H1 (cell line): ENCODE measurements around the gene NUP188. TPM values are rescaled to one million over a fixed set of nuclear protein-coding genes. Genes with fewer than 3 reads are reported as not detected.

ENCODE experiments used
- CTCF ChIA-PET: fragments of 300-600 bp; sonication (Branson Sonifier 250); formaldehyde crosslinking; loops from one replicate; lab custom pipeline; 2021; ENCODE audit not compliant: partially characterized antibody; lab: Charles Lee
- POLR2A ChIA-PET: fragments of 300-600 bp; sonication (Branson Sonifier 250); formaldehyde crosslinking; loops from one replicate; lab custom pipeline; 2021; ENCODE audit warnings: inconsistent platforms; ENCODE audit not compliant: partially characterized antibody; lab: Charles Lee
- DNase-seq, 2 experiments: peaks; one replicate each; pipeline versions ENCODE4 v3.0.0 to v3.0.0-alpha.2; 2010 to 2022; ENCODE audit warnings: low spot score in 2 of 2, low read depth in 1 of 2, mixed read lengths in 1 of 2
- FAIRE-seq: peaks from 2 replicates; lab custom pipeline; 2011; peaks lifted over from hg19 to GRCh38; lab: Jason Lieb, UNC
- H2AFZ ChIP-seq: 2 replicates; pipeline ENCODE4 v1.8.1; 2012; ENCODE audit warnings: low read length, inconsistent platforms
- H2AK5ac ChIP-seq: 2 replicates; pipeline ENCODE4 v1.6.1; 2013; ENCODE audit warnings: low read depth, low read length
- H2BK120ac ChIP-seq: replicated peaks from 2 replicates; pipeline ENCODE3; 2013; ENCODE audit warnings: low read depth, low read length, inconsistent platforms
- H2BK12ac ChIP-seq: 2 replicates; pipeline ENCODE4 v1.6.1; 2013; ENCODE audit warnings: low read depth, low read length
- H2BK15ac ChIP-seq: 2 replicates; pipeline ENCODE4 v1.6.1; 2013; ENCODE audit warnings: low read length
- H2BK20ac ChIP-seq: 2 replicates; pipeline ENCODE4 v1.6.1; 2013; ENCODE audit warnings: low read length
- H2BK5ac ChIP-seq: 2 replicates; pipeline ENCODE4 v1.6.1; 2013; ENCODE audit warnings: low read depth, low read length
- H3K14ac ChIP-seq: 2 replicates; pipeline ENCODE4 v1.6.1; 2013; ENCODE audit warnings: inconsistent platforms; ENCODE audit not compliant: insufficient read length
- H3K18ac ChIP-seq: 2 replicates; pipeline ENCODE4 v1.6.1; 2013; ENCODE audit warnings: low read length; ENCODE audit errors: extremely low read depth
- H3K23ac ChIP-seq: 2 replicates; pipeline ENCODE4 v1.6.1; 2013; ENCODE audit warnings: inconsistent platforms; ENCODE audit not compliant: insufficient read length
- H3K23me2 ChIP-seq: 2 replicates; pipeline ENCODE4 v1.6.1; 2013; ENCODE audit warnings: low read depth, low read length
- H3K27ac ChIP-seq: 2 replicates; pipeline ENCODE4 v1.6.1; 2011; ENCODE audit warnings: low read depth, low read length, inconsistent platforms
- H3K27me3 ChIP-seq, 4 experiments: replicated peaks in 1 of 4; 1 replicate in 1 of 4; 2 replicates in 3 of 4; pipeline versions ENCODE4 v1.6.1 to v1.8.1; 2011 to 2013; ENCODE audit warnings: low read length in 3 of 4, mild to moderate bottlenecking in 3 of 4, inconsistent platforms in 2 of 4, mixed read lengths in 2 of 4, moderate library complexity in 1 of 4; ENCODE audit not compliant: control insufficient read depth in 3 of 4, insufficient read depth in 3 of 4; ENCODE audit errors: extremely low read depth in 1 of 4
- H3K36me3 ChIP-seq, 4 experiments: 2 replicates each; pipeline versions ENCODE4 v1.6.1 to v1.8.1; 2011 to 2013; ENCODE audit warnings: mild to moderate bottlenecking in 4 of 4, low read length in 3 of 4, moderate library complexity in 2 of 4, control low read depth in 1 of 4, inconsistent platforms in 1 of 4; ENCODE audit not compliant: insufficient read depth in 4 of 4, control insufficient read depth in 2 of 4
- H3K4ac ChIP-seq: replicated peaks from 2 replicates; pipeline ENCODE3; 2013; ENCODE audit warnings: low read length, low read depth, mixed read lengths, inconsistent platforms; ENCODE audit not compliant: insufficient read length
- H3K4me1 ChIP-seq, 4 experiments: replicated peaks in 1 of 4; 1 replicate in 1 of 4; 2 replicates in 3 of 4; pipeline versions ENCODE4 v1.6.1 to v1.8.1; 2011 to 2013; ENCODE audit warnings: low read length in 3 of 4, inconsistent platforms in 2 of 4, mixed read lengths in 1 of 4; ENCODE audit not compliant: insufficient read depth in 4 of 4, control insufficient read depth in 3 of 4
- H3K4me2 ChIP-seq, 2 experiments: 2 replicates each; pipeline versions ENCODE4 v1.6.1 to v1.8.1; 2011 to 2013; ENCODE audit warnings: low read depth in 2 of 2, low read length in 2 of 2, control low read depth in 1 of 2, inconsistent platforms in 1 of 2, mild to moderate bottlenecking in 1 of 2; ENCODE audit not compliant: insufficient read depth in 1 of 2
- H3K4me3 ChIP-seq, 4 experiments: fragments of 200-600, 300-600 bp in 1 of 4; sonication (generic), shearing (Covaris generic), sonication (Bioruptor Twin) in 1 of 4; 2 replicates each; pipeline versions ENCODE4 v1.5.1 to v1.8.1; 2011 to 2016; ENCODE audit warnings: low read length in 4 of 4, low read depth in 3 of 4, control low read depth in 2 of 4, inconsistent platforms in 2 of 4, mild to moderate bottlenecking in 2 of 4, mixed read lengths in 1 of 4, moderate library complexity in 1 of 4; ENCODE audit not compliant: insufficient read depth in 2 of 4; ENCODE audit errors: extremely low read depth in 1 of 4
- H3K56ac ChIP-seq: replicated peaks from 2 replicates; pipeline ENCODE3; 2013; ENCODE audit warnings: low read depth, mild to moderate bottlenecking, mixed read lengths, low read length, inconsistent platforms; ENCODE audit not compliant: insufficient read length
- H3K79me1 ChIP-seq: 2 replicates; pipeline ENCODE4 v1.6.1; 2013; ENCODE audit warnings: low read depth, low read length, control low read depth
- H3K79me2 ChIP-seq, 2 experiments: 2 replicates each; pipeline versions ENCODE4 v1.6.1 to v1.8.1; 2012 to 2013; ENCODE audit warnings: low read length in 2 of 2, mild to moderate bottlenecking in 2 of 2, inconsistent platforms in 1 of 2; ENCODE audit not compliant: insufficient read depth in 2 of 2, control insufficient read depth in 1 of 2
- H3K9ac ChIP-seq, 4 experiments: replicated peaks in 1 of 4; 1 replicate in 1 of 4; 2 replicates in 3 of 4; pipeline versions ENCODE4 v1.6.1 to v1.8.1; 2011 to 2013; ENCODE audit warnings: low read depth in 3 of 4, low read length in 3 of 4, control low read depth in 2 of 4, mild to moderate bottlenecking in 2 of 4, moderate library complexity in 2 of 4, inconsistent platforms in 1 of 4; ENCODE audit errors: extremely low read depth in 1 of 4
- H3K9me3 ChIP-seq, 2 experiments: 2 replicates each; pipeline versions ENCODE4 v1.6.1 to v1.8.1; 2012 to 2013; ENCODE audit warnings: mild to moderate bottlenecking in 2 of 2, moderate library complexity in 2 of 2, control low read depth in 1 of 2, inconsistent platforms in 1 of 2, low read depth in 1 of 2, low read length in 1 of 2, mixed read lengths in 1 of 2; ENCODE audit not compliant: insufficient read depth in 2 of 2
- H4K20me1 ChIP-seq, 2 experiments: replicated peaks in 1 of 2; 2 replicates each; pipeline versions ENCODE3 to v1.8.1; 2011 to 2013; ENCODE audit warnings: inconsistent platforms in 2 of 2, low read length in 2 of 2, mild to moderate bottlenecking in 1 of 2; ENCODE audit not compliant: insufficient read depth in 2 of 2, control insufficient read depth in 1 of 2
- H4K5ac ChIP-seq: 2 replicates; pipeline ENCODE4 v1.6.1; 2013; ENCODE audit warnings: low read length, low read depth, mixed read lengths, inconsistent platforms; ENCODE audit not compliant: insufficient read length
- H4K8ac ChIP-seq: 2 replicates; pipeline ENCODE4 v1.8.0; 2013; ENCODE audit warnings: mild to moderate bottlenecking, moderate library complexity, low read length, inconsistent platforms; ENCODE audit not compliant: insufficient read depth; ENCODE audit errors: extremely low read depth
- H4K91ac ChIP-seq: replicated peaks from 2 replicates; pipeline ENCODE3; 2013; ENCODE audit warnings: low read length, mixed read lengths, inconsistent platforms; ENCODE audit not compliant: insufficient read length
- CBX5 ChIP-seq: fragments of 300-800, 300-1000 bp; sonication (generic); IDR thresholded peaks from 2 replicates; pipeline ENCODE4 v1.7.1; 2016; ENCODE audit warnings: antibody characterized with exemption, low read length, low read depth
- CBX8 ChIP-seq: fragments of 300-800, 300-1000 bp; sonication (generic); IDR thresholded peaks from 2 replicates; pipeline ENCODE4 v1.7.1; 2016; ENCODE audit warnings: low read depth, low read length, borderline replicate concordance
- CTBP2 ChIP-seq: IDR thresholded peaks from 2 replicates; pipeline ENCODE4 v1.7.0; 2011; ENCODE audit warnings: borderline replicate concordance, mild to moderate bottlenecking, moderate library complexity, mixed read lengths, low read length; ENCODE audit not compliant: insufficient read depth, insufficient read length
- HDAC2 ChIP-seq, 2 experiments: fragments of 300-600 bp in 1 of 2; sonication (generic) in 1 of 2; IDR thresholded peaks; 2 replicates each; pipeline ENCODE4 v1.6.1; 2011 to 2012; ENCODE audit warnings: low read depth in 2 of 2, low read length in 2 of 2, mild to moderate bottlenecking in 2 of 2, moderate library complexity in 2 of 2, borderline replicate concordance in 1 of 2, inconsistent platforms in 1 of 2
- JUN ChIP-seq: IDR thresholded peaks from 2 replicates; pipeline ENCODE4 v1.6.1; 2011; ENCODE audit warnings: low read depth, mild to moderate bottlenecking, improper control_type of control experiment, low read length
- KDM4A ChIP-seq: IDR thresholded peaks from one replicate; pipeline ENCODE4 v1.7.1; 2012; ENCODE audit warnings: low read depth, mild to moderate bottlenecking, moderate library complexity, low read length, inconsistent platforms; ENCODE audit not compliant: severe bottlenecking
- KDM5A ChIP-seq: fragments of 200-600 bp; IDR thresholded peaks from 2 replicates; pipeline ENCODE4 v1.7.1; 2012; ENCODE audit warnings: mild to moderate bottlenecking, low read length, inconsistent platforms, mixed read lengths
- MAFK ChIP-seq: IDR thresholded peaks from 2 replicates; pipeline ENCODE4 v1.6.1; 2012; ENCODE audit warnings: low read depth, mild to moderate bottlenecking, improper control_type of control experiment, low read length
- SP2 ChIP-seq: IDR thresholded peaks from 2 replicates; pipeline ENCODE4 v1.6.1; 2012; ENCODE audit warnings: mild to moderate bottlenecking, low read length, inconsistent platforms
- SRF ChIP-seq: IDR thresholded peaks from 2 replicates; pipeline ENCODE4 v1.6.1; 2011; ENCODE audit warnings: mild to moderate bottlenecking, low read depth, low read length, moderate library complexity
- TCF12 ChIP-seq: IDR thresholded peaks from 2 replicates; pipeline ENCODE4 v1.6.1; 2011; ENCODE audit warnings: low read depth, mild to moderate bottlenecking, low read length
- USF2 ChIP-seq: IDR thresholded peaks from 2 replicates; pipeline ENCODE4 v1.6.1; 2011; ENCODE audit warnings: low read length, improper control_type of control experiment
- ZNF274 ChIP-seq: IDR thresholded peaks from 2 replicates; pipeline ENCODE4 v1.7.0; 2012; ENCODE audit warnings: low read length, borderline replicate concordance; ENCODE audit errors: extremely low read depth
- polyA plus RNA-seq, 7 experiments: library from polyadenylated mRNA; depleted of rRNA in 3 of 7; stranded (reverse) in 5 of 7; unstranded in 2 of 7; fragments of >200 nt in 5 of 7; fragments of 200-250 nt in 2 of 7; gene quantifications; 1 replicate in 5 of 7; 2 replicates in 1 of 7; 4 replicates in 1 of 7; pipeline versions ENCODE4 v1.2.1 to v1.2.3, GENCODE V29; 2011 to 2013; ENCODE audit warnings: missing spikeins in 2 of 7, mixed read lengths in 2 of 7
- total RNA-seq: library from RNA; stranded (reverse); fragmentation: NEBNext Ultra II Directional; extraction: Animal tissue kit (Norgen Biotek cat#: 25700); gene quantifications from 2 replicates; pipeline ENCODE4 v1.2.1, GENCODE V29; 2021

The NUP188 gene
- total and polyA plus RNA-seq, 2 of the 8 experiments (the other 6 are each of a cell fraction or from before 2014, with no cell fraction given), result 90.1 to 111 TPM

- no peak overlapping the region for H3K27ac ChIP-seq
- H4K8ac ChIP-seq, result no peak overlapping the region
- H3K23ac ChIP-seq, result no peak overlapping the region
- ChIA-PET CTCF (interaction anchor here (0.5 to 2.5 kb wide), 9 partner anchors 9 to 251 kb away, joined by 3 to 10 read pairs (median 3); no protein-coding TSS in a partner anchor), POLR2A (interaction anchor here (1.3 kb wide), 1 partner anchor 8 kb away, joined by 3 read pairs; no protein-coding TSS in a partner anchor)
- no peak overlapping the region for H2BK12ac ChIP-seq
- H3K4me3 ChIP-seq, result no peak overlapping the region
- H3K23me2 ChIP-seq, result peaks cover 7% of the 10 kb centered on the region
- H4K91ac ChIP-seq, result no peak overlapping the region
- no peak for FAIRE-seq
- H2BK15ac ChIP-seq, result no peak overlapping the region
- no peak overlapping the region for H3K4ac ChIP-seq
- peaks cover 2 to 17% of the 10 kb centered on the region in 2 experiments; a peak in 3 of 4 replicates for H3K79me2 ChIP-seq
- no peak overlapping the region for H3K18ac ChIP-seq
- H3K56ac ChIP-seq, result no peak overlapping the region
- H3K4me2 ChIP-seq, result no peak overlapping the region
- H2AK5ac ChIP-seq, result no peak overlapping the region
- H2BK20ac ChIP-seq, result no peak overlapping the region
- H3K4me1 ChIP-seq, result peaks cover 0 to 15% (median 10%) of the 10 kb centered on the region in 4 experiments; a peak in 6 of 7 replicates
- H3K79me1 ChIP-seq, result peaks cover 7% of the 10 kb centered on the region; the same call in 1 of the 2 replicates
- no peaks in the 10 kb centered on the region for H3K9me3 ChIP-seq
- H2AFZ ChIP-seq, result no peak overlapping the region
- H3K36me3 ChIP-seq, result no peaks in the 10 kb centered on the region
- no peak overlapping the region for H4K5ac ChIP-seq
- H4K20me1 ChIP-seq, result peaks cover 5 to 11% of the 10 kb centered on the region in 2 experiments
- peak overlapping the region; percentile 43 for H2BK120ac ChIP-seq
- H2BK5ac ChIP-seq, result no peak overlapping the region
- H3K14ac ChIP-seq, result no peak overlapping the region
- H3K9ac ChIP-seq, result no peak overlapping the region
- no peaks in the 10 kb centered on the region for H3K27me3 ChIP-seq
- no peak for DNase-seq
- TF ChIP-seq KDM4A (no peak), CBX5 (no peak), CBX8 (no peak), KDM5A (no peak), SRF (no peak), CTBP2 (no peak), SP2 (no peak), JUN (no peak), TCF12 (no peak), MAFK (no peak), USF2 (no peak), HDAC2 (IDR thresholded peaks at IDR 0.05; ENCODE audit: borderline replicate concordance in 1 of 2, low read depth in 2 of 2, low read length in 2 of 2) (no peak), ZNF274 (no peak)
Measured at GRCh38 chr9:129030191-129030590, 82.7 kb downstream of the NUP188 start.
